Measurements from ENCODE around the gene CLDN15.

GRCh38 chr7:101200862-101201599 is 36.6 kb downstream of the CLDN15 start, which contains the start of gene MOGAT3:
- TF ChIP-seq POLR2AphosphoS5 (IDR thresholded peaks at IDR 0.05; ENCODE audit: borderline replicate concordance, low read depth, low read length) (no peak), EZH2 (IDR thresholded peaks at IDR 0.05) (no peak), FOXP2 (optimal IDR thresholded peaks at IDR 0.05; ENCODE audit: control extremely low read depth, extremely low read length, insufficient read depth) (no peak)

Measured in SK-N-MC (cell line).